Calu3 (cell line): ENCODE data around the gene GADD45B. TPM values are rescaled to one million over a fixed set of nuclear protein-coding genes. Genes with fewer than 3 reads are reported as not detected.
A peak's percentile ranks its signal among the peaks of the same experiment; 100 is the strongest.

ENCODE experiments used
- Bru-seq: library from RNA; stranded (reverse); fragments of 400-500 nt; gene quantifications from one replicate; lab custom pipeline; 2021; lab: Mats Ljungman, UMichigan
- BruChase-seq, 2 experiments: library from RNA; stranded (reverse); fragments of 400-500 nt; gene quantifications; one replicate each; lab custom pipeline; 2021; lab: Mats Ljungman, UMichigan
- BruUV-seq: library from RNA; stranded (reverse); fragments of 400-500 nt; replicated peaks from 2 replicates; lab custom pipeline; 2021; lab: Mats Ljungman, UMichigan
- CTCF ChIA-PET: fragments of 300-600 bp; sonication (Branson Sonifier 250); formaldehyde crosslinking; loops from one replicate; lab custom pipeline; 2022; ENCODE audit warnings: antibody characterized with exemption; lab: Charles Lee
- DNase-seq: peaks from one replicate; pipeline ENCODE4 v3.0.0; 2022
- H3K27ac Mint-ChIP-seq: one replicate; pipeline ENCODE4 v1.8.0; 2022; ENCODE audit warnings: mixed read lengths; ENCODE audit not compliant: unreplicated experiment
- H3K27me3 Mint-ChIP-seq: one replicate; pipeline ENCODE4 v1.8.0; 2022; ENCODE audit warnings: mixed read lengths; ENCODE audit not compliant: unreplicated experiment
- H3K36me3 Mint-ChIP-seq: one replicate; pipeline ENCODE4 v1.8.0; 2022; ENCODE audit warnings: mild to moderate bottlenecking, moderate library complexity, mixed read lengths; ENCODE audit not compliant: insufficient read depth, unreplicated experiment
- H3K4me1 Mint-ChIP-seq: one replicate; pipeline ENCODE4 v1.8.0; 2022; ENCODE audit warnings: mild to moderate bottlenecking, low read depth, mixed read lengths; ENCODE audit not compliant: unreplicated experiment
- H3K4me3 Mint-ChIP-seq: one replicate; pipeline ENCODE4 v1.8.0; 2022; ENCODE audit warnings: mild to moderate bottlenecking, low read depth, moderate library complexity, mixed read lengths; ENCODE audit not compliant: unreplicated experiment
- H3K9me3 Mint-ChIP-seq: one replicate; pipeline ENCODE4 v1.8.0; 2022; ENCODE audit warnings: low read depth, mixed read lengths; ENCODE audit not compliant: unreplicated experiment
- intact Hi-C: fragments of 100-400 bp; cut with micrococcal nuclease; formaldehyde crosslinking; loops from one replicate; pipeline ENCODE4 v1.10.0; 2022; ENCODE audit not compliant: unreplicated experiment
- long read RNA-seq: library from polyadenylated mRNA; stranded (forward); transcript quantifications from one replicate; pipeline ENCODE4 v2.0.0, GENCODE V29; 2022
- total RNA-seq: library from RNA; stranded (reverse); gene quantifications from 2 replicates; pipeline ENCODE4 v1.2.3, GENCODE V29; 2022
- TF ChIP-seq, protein P1 (sequence below): fragments of 200-600 bp; IDR thresholded peaks from one replicate; pipeline ENCODE4 v1.8.0; 2022; ENCODE audit warnings: antibody characterized with exemption; ENCODE audit not compliant: unreplicated experiment

GADD45B gene, protein sequence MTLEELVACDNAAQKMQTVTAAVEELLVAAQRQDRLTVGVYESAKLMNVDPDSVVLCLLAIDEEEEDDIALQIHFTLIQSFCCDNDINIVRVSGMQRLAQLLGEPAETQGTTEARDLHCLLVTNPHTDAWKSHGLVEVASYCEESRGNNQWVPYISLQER
- total RNA-seq (26.3 and 36.5 TPM in 2 replicates), Bru-seq, nascent RNA (percentile 89 among the genes with signal in this experiment), BruChase-seq, experiment 1, labeled RNA remaining after a 6-hour chase (percentile 74 among the genes with signal in this experiment), BruChase-seq, experiment 2, labeled RNA remaining after a 2-hour chase (percentile 77 among the genes with signal in this experiment)
- long read RNA-seq, transcript GADD45B-201 (4 exons, 1,373 nt): major isoform, 21 of 28 reads
- long read RNA-seq, partial matches to known transcripts: 1 of 28 reads
- long read RNA-seq, other reads (novel, unspliced or antisense): 2 of 28 reads

DNA sequence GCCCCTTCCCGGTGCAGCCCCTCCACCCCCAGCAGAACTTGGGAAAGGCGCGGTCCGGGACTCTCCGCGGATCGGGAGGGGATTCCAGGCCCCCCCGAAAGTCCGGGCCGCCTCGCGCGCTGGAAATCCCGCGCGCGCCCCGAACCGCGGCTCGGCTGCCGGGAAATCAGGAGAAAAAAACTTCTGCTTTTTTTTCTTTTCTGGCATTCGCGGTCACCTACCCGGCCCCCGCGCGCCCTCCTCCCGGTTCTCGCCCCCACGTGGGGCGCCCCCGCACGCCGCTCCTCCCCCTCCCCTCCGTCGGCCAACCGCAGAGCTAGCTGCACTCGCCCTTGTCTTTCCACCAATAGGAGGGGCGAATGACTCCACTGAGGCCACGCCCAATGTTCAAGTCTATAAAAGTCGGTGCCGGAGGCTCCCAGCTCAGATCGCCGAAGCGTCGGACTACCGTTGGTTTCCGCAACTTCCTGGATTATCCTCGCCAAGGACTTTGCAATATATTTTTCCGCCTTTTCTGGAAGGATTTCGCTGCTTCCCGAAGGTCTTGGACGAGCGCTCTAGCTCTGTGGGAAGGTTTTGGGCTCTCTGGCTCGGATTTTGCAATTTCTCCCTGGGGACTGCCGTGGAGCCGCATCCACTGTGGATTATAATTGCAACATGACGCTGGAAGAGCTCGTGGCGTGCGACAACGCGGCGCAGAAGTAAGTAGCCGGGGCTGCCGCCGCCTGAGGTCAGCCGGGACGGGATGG, at the start of gene GADD45B:
Gene GADD45B, plus strand, starts transcription at position 426 of the 749 bp plus-strand sequence. Its CDS starts 232 bp downstream, at position 658.
- BruUV-seq: no TSS peak
- H3K27ac Mint-ChIP-seq: peak within 1 kb of the TSS; percentile 93
- H3K9me3 Mint-ChIP-seq: no peaks in the 10 kb centered on the region
- peaks cover 9% of the 10 kb centered on the region for H3K4me1 Mint-ChIP-seq
- H3K36me3 Mint-ChIP-seq: peaks cover 48% of the 10 kb centered on the region
- CTCF ChIA-PET: interaction anchor here (0.6 to 4.3 kb wide), 10 partner anchors 49 to 161 kb away, joined by 3 to 61 read pairs (median 3); no protein-coding TSS in a partner anchor
- intact Hi-C loops: loop anchor here (5.0 kb wide), 1 partner anchor 66 kb away; no protein-coding TSS in a partner anchor
- DNase-seq: peak; percentile 95
- H3K27me3 Mint-ChIP-seq: peaks cover 11% of the 10 kb centered on the region
- peak within 1 kb of the TSS; percentile 95 for H3K4me3 Mint-ChIP-seq
- TF ChIP-seq, protein P1, sequence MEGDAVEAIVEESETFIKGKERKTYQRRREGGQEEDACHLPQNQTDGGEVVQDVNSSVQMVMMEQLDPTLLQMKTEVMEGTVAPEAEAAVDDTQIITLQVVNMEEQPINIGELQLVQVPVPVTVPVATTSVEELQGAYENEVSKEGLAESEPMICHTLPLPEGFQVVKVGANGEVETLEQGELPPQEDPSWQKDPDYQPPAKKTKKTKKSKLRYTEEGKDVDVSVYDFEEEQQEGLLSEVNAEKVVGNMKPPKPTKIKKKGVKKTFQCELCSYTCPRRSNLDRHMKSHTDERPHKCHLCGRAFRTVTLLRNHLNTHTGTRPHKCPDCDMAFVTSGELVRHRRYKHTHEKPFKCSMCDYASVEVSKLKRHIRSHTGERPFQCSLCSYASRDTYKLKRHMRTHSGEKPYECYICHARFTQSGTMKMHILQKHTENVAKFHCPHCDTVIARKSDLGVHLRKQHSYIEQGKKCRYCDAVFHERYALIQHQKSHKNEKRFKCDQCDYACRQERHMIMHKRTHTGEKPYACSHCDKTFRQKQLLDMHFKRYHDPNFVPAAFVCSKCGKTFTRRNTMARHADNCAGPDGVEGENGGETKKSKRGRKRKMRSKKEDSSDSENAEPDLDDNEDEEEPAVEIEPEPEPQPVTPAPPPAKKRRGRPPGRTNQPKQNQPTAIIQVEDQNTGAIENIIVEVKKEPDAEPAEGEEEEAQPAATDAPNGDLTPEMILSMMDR: no peak

DNA sequence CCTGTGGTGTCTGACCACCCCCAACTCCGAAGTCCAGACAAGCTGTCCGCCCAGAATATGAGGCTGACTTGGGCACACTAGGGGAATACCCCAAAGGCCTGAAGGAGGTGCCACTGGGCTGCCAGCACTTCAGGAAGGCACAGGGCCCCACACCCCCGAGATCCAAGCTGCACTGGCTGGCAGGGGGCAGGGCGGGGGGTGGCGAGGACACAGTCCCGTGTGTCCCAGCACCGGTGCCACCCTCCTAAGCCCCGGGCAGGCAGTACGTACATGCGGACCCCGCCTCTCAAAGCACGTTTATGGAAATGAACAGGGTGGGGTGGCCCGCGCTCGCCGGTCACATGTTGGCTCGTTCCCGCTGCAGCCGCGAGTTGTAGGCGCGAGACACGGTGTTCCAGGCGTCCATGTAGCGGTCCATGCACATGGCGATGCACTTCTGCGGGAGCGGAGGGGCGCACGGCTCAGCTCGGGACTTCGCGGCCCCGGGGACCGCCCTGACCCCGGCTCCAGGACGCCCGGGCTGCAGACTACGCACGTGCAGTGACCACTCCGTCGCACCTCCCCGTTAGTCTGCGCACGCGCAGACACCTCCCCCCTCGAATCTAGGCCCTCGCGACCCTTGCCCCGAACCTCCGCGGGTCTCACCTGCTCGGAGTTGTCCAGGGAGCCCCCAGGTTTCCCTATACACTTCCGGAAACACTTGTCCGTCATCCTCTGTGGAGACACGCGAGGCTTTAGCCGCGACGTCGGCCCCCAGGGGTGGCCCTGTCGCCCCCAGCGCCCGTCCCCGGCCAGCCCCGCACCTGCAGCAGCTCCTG, 49.1 kb upstream of the GADD45B start:
- Mint-ChIP-seq H3K27ac (peak overlapping the region; percentile 88), H3K27me3 (no peaks in the 10 kb centered on the region), H3K36me3 (peaks cover 37% of the 10 kb centered on the region), H3K9me3 (no peaks in the 10 kb centered on the region), H3K4me1 (no peaks in the 10 kb centered on the region), H3K4me3 (peak overlapping the region; percentile 93)
- TF ChIP-seq, protein P1: no peak
- CTCF ChIA-PET: interaction anchor here (0.6 to 1.5 kb wide), 3 partner anchors 184 to 290 kb away, joined by 4 to 6 read pairs (median 5); no protein-coding TSS in a partner anchor
- DNase-seq: peak; percentile 36
- BruUV-seq: TSS peak; percentile 79
- intact Hi-C loops: no loop called here

DNA sequence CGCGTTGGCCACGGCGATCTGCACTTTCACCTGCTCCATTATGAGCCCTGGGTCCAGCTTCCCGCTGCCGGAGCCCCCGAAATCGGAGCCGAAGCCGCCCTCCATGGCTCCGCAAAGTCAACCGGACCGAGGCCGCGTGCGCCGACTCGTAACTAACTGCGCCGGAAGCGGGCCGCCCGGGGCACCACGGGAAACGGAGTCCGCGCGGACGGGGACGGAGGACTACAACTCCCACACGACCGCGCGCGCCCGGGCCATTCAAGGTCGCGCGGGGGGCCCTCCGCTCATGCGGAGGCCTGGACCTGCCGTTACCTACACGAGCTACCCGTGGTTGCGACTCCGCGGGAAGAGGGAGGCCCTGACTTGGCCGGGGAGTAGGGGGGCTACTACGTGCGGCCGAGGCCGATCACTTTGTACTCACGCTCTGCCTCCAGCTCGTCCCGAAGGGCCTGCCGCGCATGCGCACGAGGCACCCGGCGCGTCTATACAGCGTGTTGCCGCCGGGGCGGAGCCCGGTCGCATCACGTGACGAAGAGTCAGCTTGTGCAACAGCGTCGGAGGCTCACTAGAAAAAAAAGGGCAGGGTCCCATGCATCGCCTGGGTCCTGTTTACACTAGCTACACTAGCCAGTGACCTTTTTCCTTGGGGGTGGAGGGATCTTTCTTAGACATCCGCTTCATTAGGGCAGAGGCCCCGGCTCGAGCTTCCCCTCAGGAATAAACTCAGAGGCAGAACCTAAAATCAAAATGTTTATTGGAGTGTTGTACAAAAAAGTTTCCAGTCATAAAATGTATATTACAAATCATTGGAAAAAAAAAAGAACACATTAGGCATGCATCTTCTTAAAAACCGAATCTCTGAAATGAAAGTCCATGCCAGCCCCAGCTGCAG, 48.3 kb upstream of the GADD45B start, which contains the start of gene TIMM13:
Gene TIMM13, minus strand, starts transcription at position 158 of the 892 bp plus-strand sequence. Its CDS starts 53 bp downstream, at position 105.
- Mint-ChIP-seq H3K4me1 (no peaks in the 10 kb centered on the region), H3K4me3 (peak within 1 kb of the TSS; percentile 93), H3K27ac (peak within 1 kb of the TSS; percentile 88), H3K27me3 (no peaks in the 10 kb centered on the region), H3K36me3 (peaks cover 39% of the 10 kb centered on the region), H3K9me3 (no peaks in the 10 kb centered on the region)
- intact Hi-C loops: no loop called here
- CTCF ChIA-PET: interaction anchor here (0.6 to 1.5 kb wide), 3 partner anchors 183 to 289 kb away, joined by 4 to 6 read pairs (median 5); no protein-coding TSS in a partner anchor
- BruUV-seq: no TSS peak
- peak; percentile 91 for DNase-seq
- TF ChIP-seq, protein P1: no peak
